ENCODE measurements around the gene NRSN2.

DNA sequence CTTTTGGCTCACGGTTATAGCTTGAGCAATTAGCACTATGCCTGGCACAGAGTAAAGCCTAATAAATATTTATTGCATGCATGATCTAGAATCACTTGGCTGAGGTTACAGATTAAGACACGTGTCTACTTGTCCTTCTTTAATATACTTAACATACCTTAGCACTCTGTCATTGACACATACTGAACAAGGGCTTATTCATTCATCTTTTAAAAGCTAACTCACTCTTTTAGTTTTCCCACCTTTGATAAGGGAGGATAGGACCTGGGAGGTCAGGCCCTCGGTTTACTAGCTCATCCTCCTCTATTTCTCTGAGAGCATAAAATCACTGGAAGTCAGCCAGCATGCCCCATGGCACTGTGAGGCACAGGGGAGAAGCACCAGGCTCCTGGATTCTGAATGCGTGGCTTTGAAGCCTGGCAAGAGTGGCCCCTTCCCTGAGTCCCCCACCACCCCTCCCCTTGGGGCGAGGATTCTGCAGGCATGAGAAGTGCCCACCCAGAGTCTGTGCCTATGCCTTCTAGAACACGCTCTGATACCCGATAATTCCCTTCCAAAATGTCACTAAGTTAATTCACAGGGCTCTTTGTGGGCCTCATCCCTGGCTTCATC, 38.4 kb upstream of the NRSN2 start:
- TF ChIP-seq POLR2A (IDR thresholded peaks at IDR 0.05) (no peak), CTCF (IDR thresholded peaks at IDR 0.05) (no peak)
